ENCODE results near the gene ATAD2B.
A peak's percentile ranks its signal among the peaks of the same experiment; 100 is the strongest.

Gene ATAD2B

GRCh38 chr2:23706613-23707078, 220.3 kb downstream of the ATAD2B start:
- FAIRE-seq (no peak), DNase-seq (ENCODE audit: insufficient read length, low spot score) (no peak)

GRCh38 chr2:23705771-23706612, 220.9 kb downstream of the ATAD2B start:
- FAIRE-seq (no peak), DNase-seq (ENCODE audit: insufficient read length, low spot score) (no peak)

- DNase-seq (ENCODE audit: insufficient read length, low spot score) (no peak), FAIRE-seq (no peak)
Measured at GRCh38 chr2:23703583-23704385, 223.1 kb downstream of the ATAD2B start.

GRCh38 chr2:23703037-23703582, 223.8 kb downstream of the ATAD2B start:
- no peak for DNase-seq (ENCODE audit: insufficient read length, low spot score)
- no peak for FAIRE-seq

GRCh38 chr2:23700627-23701026, 226.3 kb downstream of the ATAD2B start:
- FAIRE-seq (no peak), DNase-seq (ENCODE audit: insufficient read length, low spot score) (no peak)

- FAIRE-seq (peak; percentile 23), DNase-seq (ENCODE audit: insufficient read length, low spot score) (no peak)
Measured at GRCh38 chr2:23699580-23699925, 227.4 kb downstream of the ATAD2B start.

GRCh38 chr2:23698721-23699579, 228.0 kb downstream of the ATAD2B start:
- no peak for FAIRE-seq

More at GRCh38 chr2:23698721-23699579, 228.0 kb downstream of the ATAD2B start:
- no peak for DNase-seq (ENCODE audit: insufficient read length, low spot score)
